Erythroblast (primary cell): ENCODE measurements around the gene BTBD1.
"Not testable (repeated sequence)": the region's sequence is repeated elsewhere in the genome, so short reads cannot be mapped to it uniquely, and the experiment has no call there.

Experiments used
- GATA1 ChIP-seq: IDR thresholded peaks from 2 replicates; pipeline ENCODE4 v1.6.1; 2011; ENCODE audit warnings: low read depth, mild to moderate bottlenecking, control low read depth, low read length, moderate library complexity
- POLR2A ChIP-seq: IDR thresholded peaks from 2 replicates; pipeline ENCODE4 v1.6.1; 2011; ENCODE audit warnings: mild to moderate bottlenecking, low read length

DNA sequence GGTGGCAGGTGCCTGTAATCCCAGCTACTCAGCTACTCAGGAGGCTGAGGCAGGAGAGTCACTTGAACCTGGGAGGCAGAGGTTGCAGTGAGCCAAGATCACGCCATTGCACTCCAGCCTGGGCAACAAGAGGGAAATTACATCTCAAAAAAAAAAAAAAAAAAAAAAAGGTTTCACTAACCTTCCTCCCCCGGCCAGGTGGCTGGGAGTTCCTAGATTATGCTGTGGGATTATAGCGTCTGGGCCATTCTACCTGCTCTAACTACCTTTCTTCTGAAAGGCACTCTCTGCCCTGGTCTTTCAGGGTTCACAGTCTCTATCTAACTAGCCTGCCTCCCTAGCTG lies 24.9 kb upstream of the BTBD1 start:
- TF ChIP-seq POLR2A, GATA1: not testable (repeated sequence)
